Measurements from ENCODE around the gene ANO1. TPM values are rescaled to one million over a fixed set of nuclear protein-coding genes. Genes with fewer than 3 reads are reported as not detected.

ANO1 gene
- polyA plus RNA-seq, 1 of the 3 experiments (the other 2 are of a cell fraction) = not detected

- WGBS (ENCODE audit: low lambda C conversion rate) = 58% methylated on average over 13 of the region's 15 CpGs
- Histone ChIP-seq H3K9me2 (no peaks in the 10 kb centered on the region), H3F3A (replicated peaks; ENCODE audit: insufficient read depth) (no peaks in the 10 kb centered on the region), H3K4me2 (no peak overlapping the region), H3K9ac (no peak overlapping the region), H3K4me1 (ENCODE audit: control insufficient read depth in 1 of 2, insufficient read depth in 2 of 2, low read depth in 1 of 2, low read length in 1 of 2) (peaks cover 0 to 14% of the 10 kb centered on the region in 2 experiments; a peak in 1 of 4 replicates), H4K20me1 (ENCODE audit: insufficient read depth) (no peaks in the 10 kb centered on the region), H3K9me3 (no peaks in the 10 kb centered on the region), H3K27ac (ENCODE audit: low read depth in 2 of 2, low read length in 1 of 2) (no peak overlapping the region), H2AFZ (ENCODE audit: low read depth) (no peak overlapping the region), H3K4me3 (ENCODE audit: low read depth in 2 of 2, low read length in 1 of 2) (no peak overlapping the region), H3K36me3 (replicated peaks in 1 of 2; ENCODE audit: control insufficient read depth in 1 of 2, insufficient read depth in 2 of 2, low read length in 1 of 2) (no peaks in the 10 kb centered on the region), H3K27me3 (ENCODE audit: insufficient read depth) (0 out of 2 replicates have a peak, but pooled peaks cover 7% of the 10 kb centered on the region), H3K79me2 (ENCODE audit: insufficient read depth) (no peaks in the 10 kb centered on the region)
- no peak for TF ChIP-seq REST (IDR thresholded peaks at IDR 0.05; ENCODE audit: low read depth, low read length)
- no peak for TF ChIP-seq TCF12 (IDR thresholded peaks at IDR 0.05)
- TF ChIP-seq TEAD4 (IDR thresholded peaks at IDR 0.05; ENCODE audit: borderline replicate concordance, insufficient read depth) = no peak
- TF ChIP-seq MAX (IDR thresholded peaks at IDR 0.05; ENCODE audit: low read depth) = no peak
- TF ChIP-seq ZBTB33 (IDR thresholded peaks at IDR 0.05; ENCODE audit: borderline replicate concordance, low read depth) = no peak
- no peak for TF ChIP-seq GATA2 (CRISPR knock-in tag; IDR thresholded peaks at IDR 0.05)
- no peak for TF ChIP-seq IRF3 (IDR thresholded peaks at IDR 0.05; ENCODE audit: low read depth, low read length)
- no peak for TF ChIP-seq GABPA (IDR thresholded peaks at IDR 0.05; ENCODE audit: low read depth)
- TF ChIP-seq RXRA (IDR thresholded peaks at IDR 0.05; ENCODE audit: borderline replicate concordance, low read depth) = no peak
- TF ChIP-seq ELF1 (IDR thresholded peaks at IDR 0.05) = no peak
- TF ChIP-seq RAD21 (IDR thresholded peaks at IDR 0.05; ENCODE audit: low read length) = no peak
- TF ChIP-seq POLR2AphosphoS5 (IDR thresholded peaks at IDR 0.05; ENCODE audit: low read depth, low read length) = no peak
- TF ChIP-seq USF1 (IDR thresholded peaks at IDR 0.05; ENCODE audit: borderline replicate concordance, low read depth) = no peak
- CTCF ChIA-PET = no interaction called here
- POLR2A ChIA-PET = interaction anchor here (0.6 to 0.7 kb wide), 2 partner anchors 17 to 188 kb away, joined by 3 to 4 read pairs; no protein-coding TSS in a partner anchor
- DNase-seq = no peak
Observed at GRCh38 chr11:70100791-70101190, 22.7 kb downstream of the ANO1 start.
